ENCODE data around the gene ADAMTSL4.

GRCh38 chr1:150603711-150604110, 54.5 kb downstream of the ADAMTSL4 start:
- TF ChIP-seq CTCF (IDR thresholded peaks at IDR 0.05 in 4 of 5, conservative IDR thresholded peaks at IDR 0.05 in 1 of 5) (no peak), POLR2A (IDR thresholded peaks at IDR 0.05) (no peak)

Measured in gastrocnemius medialis (tissue), 4 donors.